ENCODE data around the gene ARL14EP.
A peak's percentile ranks its signal among the peaks of the same experiment; 100 is the strongest.

The ARL14EP gene

GRCh38 chr11:30368394-30368793 is 45.5 kb downstream of the ARL14EP start:
- TF ChIP-seq CTCF (IDR thresholded peaks at IDR 0.05; ENCODE audit: insufficient read depth, missing control alignments), result no peak
- FAIRE-seq, result no peak
- no peak for DNase-seq (ENCODE audit: insufficient read length, low spot score)

DNA sequence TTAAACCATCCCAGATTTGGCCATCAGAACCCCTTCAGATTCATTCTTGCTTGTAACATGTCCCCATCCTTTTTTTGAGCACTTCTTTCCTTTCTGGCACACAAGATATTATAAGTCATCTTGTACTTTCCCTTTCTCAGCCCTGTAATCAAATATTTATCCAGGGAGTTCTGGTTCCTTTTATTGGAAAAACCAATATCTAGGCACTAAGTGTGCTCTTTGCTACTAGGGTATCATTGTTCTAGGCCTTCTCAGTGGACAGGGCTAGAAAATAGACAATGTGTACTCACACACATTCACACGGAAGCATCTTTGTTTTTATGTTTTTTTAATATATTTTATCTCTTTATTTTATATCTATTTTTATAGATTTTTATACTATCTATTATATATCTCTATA is 47.3 kb downstream of the ARL14EP start:
- no peak for TF ChIP-seq CTCF (IDR thresholded peaks at IDR 0.05; ENCODE audit: insufficient read depth, missing control alignments)
- FAIRE-seq, result no peak

DNA sequence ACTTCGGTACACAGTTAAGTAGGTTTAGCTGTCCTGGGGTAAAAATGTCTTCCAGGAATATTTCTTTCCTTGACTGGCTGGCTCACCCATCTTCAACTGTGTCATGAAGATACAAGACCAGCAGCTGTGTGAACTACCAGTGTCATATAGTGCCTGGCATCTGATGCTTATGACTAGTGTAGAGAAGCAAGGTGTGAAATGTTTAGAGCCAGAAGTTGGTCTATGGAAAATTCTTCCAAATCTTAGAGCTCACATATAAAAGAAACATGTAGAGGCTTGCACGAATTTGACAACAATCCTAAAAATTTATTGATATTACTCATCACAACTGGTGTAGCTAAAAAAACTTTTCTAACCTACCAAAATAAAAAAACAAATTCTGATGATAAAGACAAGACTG is 54.4 kb downstream of the ARL14EP start:
- FAIRE-seq (no peak), DNase-seq (ENCODE audit: insufficient read length, low spot score) (no peak)
- no peak for TF ChIP-seq CTCF (IDR thresholded peaks at IDR 0.05; ENCODE audit: insufficient read depth, missing control alignments)

More for the DNA sequence above, 47.3 kb downstream of the ARL14EP start:
- no peak for DNase-seq (ENCODE audit: insufficient read length, low spot score)

GRCh38 chr11:30380846-30381245 is 57.9 kb downstream of the ARL14EP start:
- no peak for FAIRE-seq
- TF ChIP-seq CTCF (IDR thresholded peaks at IDR 0.05; ENCODE audit: insufficient read depth, missing control alignments), result no peak
- no peak for DNase-seq (ENCODE audit: insufficient read length, low spot score)

GRCh38 chr11:30381879-30382278 is 59.0 kb downstream of the ARL14EP start:
- no peak for DNase-seq (ENCODE audit: insufficient read length, low spot score)
- TF ChIP-seq CTCF (IDR thresholded peaks at IDR 0.05; ENCODE audit: insufficient read depth, missing control alignments), result no peak
- peak; percentile 55 for FAIRE-seq

Measured in D721Med (cell line).